HL-60 (cell line): ENCODE results near the gene EFCAB14.
"Not testable (repeated sequence)": the region's sequence is repeated elsewhere in the genome, so short reads cannot be mapped to it uniquely, and the experiment has no call there.

Source experiments
- DNase-seq, 2 experiments: peaks; one replicate each; pipeline ENCODE4 v3.0.0-alpha.2; 2010 to 2020; ENCODE audit warnings: low read depth in 1 of 2, low spot score in 1 of 2
- H3K27ac ChIP-seq: fragments of 250-450 bp; sonication (Bioruptor Pico); replicated peaks from 2 replicates; pipeline ENCODE4 v1.5.1; 2020; ENCODE audit warnings: mild to moderate bottlenecking, moderate library complexity
- H3K27me3 ChIP-seq: fragments of 250-450 bp; sonication (Bioruptor Pico); 2 replicates; pipeline ENCODE4 v1.5.1; 2021; ENCODE audit warnings: mild to moderate bottlenecking, moderate library complexity; ENCODE audit not compliant: insufficient read depth, poor library complexity, severe bottlenecking
- H3K4me3 ChIP-seq: replicated peaks from 2 replicates; pipeline ENCODE4 v1.5.1; 2011; ENCODE audit warnings: mild to moderate bottlenecking, control low read depth, low read length; ENCODE audit not compliant: insufficient read depth
- GABPA ChIP-seq: IDR thresholded peaks from 2 replicates; pipeline ENCODE4 v1.6.1; 2012; ENCODE audit warnings: low read depth
- POLR2AphosphoS5 ChIP-seq: IDR thresholded peaks from 2 replicates; pipeline ENCODE4 v1.6.1; 2012; ENCODE audit warnings: low read depth
- SPI1 ChIP-seq: IDR thresholded peaks from 2 replicates; pipeline ENCODE4 v1.6.1; 2012; ENCODE audit warnings: low read depth, mild to moderate bottlenecking, borderline replicate concordance
- TF ChIP-seq, protein P1 (sequence below): IDR thresholded peaks from one replicate; pipeline ENCODE4 v1.5.1; 2011; ENCODE audit warnings: low read length, control low read depth, inconsistent platforms; ENCODE audit not compliant: insufficient read depth
- TF ChIP-seq, protein P2 (sequence below): IDR thresholded peaks from 2 replicates; pipeline ENCODE4 v1.6.1; 2012; ENCODE audit warnings: low read depth; ENCODE audit not compliant: insufficient replicate concordance

EFCAB14 gene

GRCh38 chr1:46757247-46757955 is 38.5 kb upstream of the EFCAB14 start:
- TF ChIP-seq, protein P1, sequence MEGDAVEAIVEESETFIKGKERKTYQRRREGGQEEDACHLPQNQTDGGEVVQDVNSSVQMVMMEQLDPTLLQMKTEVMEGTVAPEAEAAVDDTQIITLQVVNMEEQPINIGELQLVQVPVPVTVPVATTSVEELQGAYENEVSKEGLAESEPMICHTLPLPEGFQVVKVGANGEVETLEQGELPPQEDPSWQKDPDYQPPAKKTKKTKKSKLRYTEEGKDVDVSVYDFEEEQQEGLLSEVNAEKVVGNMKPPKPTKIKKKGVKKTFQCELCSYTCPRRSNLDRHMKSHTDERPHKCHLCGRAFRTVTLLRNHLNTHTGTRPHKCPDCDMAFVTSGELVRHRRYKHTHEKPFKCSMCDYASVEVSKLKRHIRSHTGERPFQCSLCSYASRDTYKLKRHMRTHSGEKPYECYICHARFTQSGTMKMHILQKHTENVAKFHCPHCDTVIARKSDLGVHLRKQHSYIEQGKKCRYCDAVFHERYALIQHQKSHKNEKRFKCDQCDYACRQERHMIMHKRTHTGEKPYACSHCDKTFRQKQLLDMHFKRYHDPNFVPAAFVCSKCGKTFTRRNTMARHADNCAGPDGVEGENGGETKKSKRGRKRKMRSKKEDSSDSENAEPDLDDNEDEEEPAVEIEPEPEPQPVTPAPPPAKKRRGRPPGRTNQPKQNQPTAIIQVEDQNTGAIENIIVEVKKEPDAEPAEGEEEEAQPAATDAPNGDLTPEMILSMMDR, result no peak
- TF ChIP-seq SPI1 (no peak), GABPA (no peak), POLR2AphosphoS5 (no peak)
- TF ChIP-seq, protein P2, sequence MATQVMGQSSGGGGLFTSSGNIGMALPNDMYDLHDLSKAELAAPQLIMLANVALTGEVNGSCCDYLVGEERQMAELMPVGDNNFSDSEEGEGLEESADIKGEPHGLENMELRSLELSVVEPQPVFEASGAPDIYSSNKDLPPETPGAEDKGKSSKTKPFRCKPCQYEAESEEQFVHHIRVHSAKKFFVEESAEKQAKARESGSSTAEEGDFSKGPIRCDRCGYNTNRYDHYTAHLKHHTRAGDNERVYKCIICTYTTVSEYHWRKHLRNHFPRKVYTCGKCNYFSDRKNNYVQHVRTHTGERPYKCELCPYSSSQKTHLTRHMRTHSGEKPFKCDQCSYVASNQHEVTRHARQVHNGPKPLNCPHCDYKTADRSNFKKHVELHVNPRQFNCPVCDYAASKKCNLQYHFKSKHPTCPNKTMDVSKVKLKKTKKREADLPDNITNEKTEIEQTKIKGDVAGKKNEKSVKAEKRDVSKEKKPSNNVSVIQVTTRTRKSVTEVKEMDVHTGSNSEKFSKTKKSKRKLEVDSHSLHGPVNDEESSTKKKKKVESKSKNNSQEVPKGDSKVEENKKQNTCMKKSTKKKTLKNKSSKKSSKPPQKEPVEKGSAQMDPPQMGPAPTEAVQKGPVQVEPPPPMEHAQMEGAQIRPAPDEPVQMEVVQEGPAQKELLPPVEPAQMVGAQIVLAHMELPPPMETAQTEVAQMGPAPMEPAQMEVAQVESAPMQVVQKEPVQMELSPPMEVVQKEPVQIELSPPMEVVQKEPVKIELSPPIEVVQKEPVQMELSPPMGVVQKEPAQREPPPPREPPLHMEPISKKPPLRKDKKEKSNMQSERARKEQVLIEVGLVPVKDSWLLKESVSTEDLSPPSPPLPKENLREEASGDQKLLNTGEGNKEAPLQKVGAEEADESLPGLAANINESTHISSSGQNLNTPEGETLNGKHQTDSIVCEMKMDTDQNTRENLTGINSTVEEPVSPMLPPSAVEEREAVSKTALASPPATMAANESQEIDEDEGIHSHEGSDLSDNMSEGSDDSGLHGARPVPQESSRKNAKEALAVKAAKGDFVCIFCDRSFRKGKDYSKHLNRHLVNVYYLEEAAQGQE, result no peak
- DNase-seq, result no peak
- H3K4me3 ChIP-seq, result no peak overlapping the region
- peaks cover 7% of the 10 kb centered on the region for H3K27me3 ChIP-seq
- H3K27ac ChIP-seq, result no peak overlapping the region

DNA sequence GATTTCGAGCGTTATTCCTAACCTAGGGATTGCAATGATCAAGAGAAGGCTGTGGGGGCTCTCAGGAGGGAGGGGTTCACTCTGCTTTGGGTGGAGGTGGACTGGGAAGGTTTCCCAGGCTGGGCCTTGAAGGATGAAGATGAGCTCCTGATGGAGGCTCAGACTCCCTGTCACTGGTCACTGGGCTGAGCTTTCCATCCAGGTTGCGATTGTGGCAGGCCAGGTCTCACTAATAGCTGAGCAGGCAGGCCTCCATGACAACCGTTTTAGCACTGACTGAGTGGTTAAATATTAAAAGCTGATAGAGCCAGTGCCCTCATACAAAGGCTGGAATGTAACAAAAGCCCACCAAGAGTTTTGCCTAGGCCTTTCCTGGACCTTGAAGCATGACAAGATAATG is 36.2 kb upstream of the EFCAB14 start:
- DNase-seq, result no peak
- Histone ChIP-seq H3K27ac (no peak overlapping the region), H3K27me3 (peaks cover 7% of the 10 kb centered on the region), H3K4me3 (no peak overlapping the region)
- TF ChIP-seq, protein P1, result no peak
- TF ChIP-seq GABPA (no peak), SPI1 (no peak), POLR2AphosphoS5 (no peak)
- TF ChIP-seq, protein P2, result no peak

GRCh38 chr1:46754707-46755106 is 35.8 kb upstream of the EFCAB14 start:
- not testable (repeated sequence) for H3K27ac ChIP-seq, H3K27me3 ChIP-seq, H3K4me3 ChIP-seq, DNase-seq

GRCh38 chr1:46753985-46754384 is 35.1 kb upstream of the EFCAB14 start:
- peaks cover 7% of the 10 kb centered on the region for H3K27me3 ChIP-seq
- no peak overlapping the region for H3K27ac ChIP-seq
- DNase-seq, result no peak
- H3K4me3 ChIP-seq, result no peak overlapping the region
- TF ChIP-seq, protein P2, result no peak
- TF ChIP-seq POLR2AphosphoS5 (no peak), GABPA (no peak), SPI1 (no peak)
- TF ChIP-seq, protein P1, result no peak
